DMS79 treated with DMSO at 0.1 percent for 48 hours (cell line): Measurements from ENCODE around the gene CHD5.

Experiments
- DNase-seq: peaks from one replicate; lab custom pipeline; 2025; lab: John Stamatoyannopoulos, UW

CHD5 gene

DNA sequence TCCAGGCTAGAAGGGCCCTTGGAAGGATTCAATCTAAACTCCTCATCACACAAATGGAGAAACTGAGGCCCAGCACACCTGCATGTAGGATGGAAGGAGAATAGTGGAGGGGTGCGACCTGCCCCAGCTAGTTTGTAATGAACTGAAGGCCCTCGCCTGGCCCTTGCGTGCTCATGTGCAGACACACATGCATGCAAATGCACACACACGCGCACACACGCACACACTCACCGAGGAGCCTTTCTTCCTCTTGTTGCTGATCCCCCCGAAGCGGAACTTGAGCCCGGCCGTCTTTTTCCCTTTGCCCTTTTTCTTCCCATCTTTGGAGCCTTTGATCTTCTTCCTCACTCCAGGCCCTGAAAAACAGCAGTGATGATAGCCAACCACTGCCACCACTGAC is 27.9 kb downstream of the CHD5 start:
- DNase-seq: no peak

DNA sequence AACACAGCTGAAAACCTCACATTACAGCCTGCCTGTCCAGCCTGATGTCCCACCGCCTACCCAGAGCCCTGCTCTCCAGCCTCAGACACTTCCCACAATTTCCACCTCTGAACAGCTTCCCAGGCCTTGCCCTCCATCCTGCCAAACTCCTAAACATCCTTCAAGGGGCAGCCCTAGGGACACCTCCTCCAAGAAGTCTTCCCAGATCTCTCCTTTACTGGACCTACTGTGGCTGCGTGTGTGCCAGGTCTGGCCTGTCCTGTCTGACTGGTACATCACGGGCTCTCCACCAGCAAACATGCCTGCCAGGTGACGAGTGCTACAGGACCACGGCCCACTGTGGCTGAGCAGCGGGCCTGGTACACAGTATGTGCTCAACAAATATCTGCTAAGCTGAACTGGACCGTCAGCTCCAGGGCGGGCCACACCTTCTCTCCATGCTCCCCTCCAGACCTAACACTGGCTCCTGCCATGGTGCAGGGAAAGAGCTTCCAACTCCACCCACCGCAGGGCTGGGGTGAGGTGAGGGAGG is 28.8 kb downstream of the CHD5 start:
- no peak for DNase-seq

DNA sequence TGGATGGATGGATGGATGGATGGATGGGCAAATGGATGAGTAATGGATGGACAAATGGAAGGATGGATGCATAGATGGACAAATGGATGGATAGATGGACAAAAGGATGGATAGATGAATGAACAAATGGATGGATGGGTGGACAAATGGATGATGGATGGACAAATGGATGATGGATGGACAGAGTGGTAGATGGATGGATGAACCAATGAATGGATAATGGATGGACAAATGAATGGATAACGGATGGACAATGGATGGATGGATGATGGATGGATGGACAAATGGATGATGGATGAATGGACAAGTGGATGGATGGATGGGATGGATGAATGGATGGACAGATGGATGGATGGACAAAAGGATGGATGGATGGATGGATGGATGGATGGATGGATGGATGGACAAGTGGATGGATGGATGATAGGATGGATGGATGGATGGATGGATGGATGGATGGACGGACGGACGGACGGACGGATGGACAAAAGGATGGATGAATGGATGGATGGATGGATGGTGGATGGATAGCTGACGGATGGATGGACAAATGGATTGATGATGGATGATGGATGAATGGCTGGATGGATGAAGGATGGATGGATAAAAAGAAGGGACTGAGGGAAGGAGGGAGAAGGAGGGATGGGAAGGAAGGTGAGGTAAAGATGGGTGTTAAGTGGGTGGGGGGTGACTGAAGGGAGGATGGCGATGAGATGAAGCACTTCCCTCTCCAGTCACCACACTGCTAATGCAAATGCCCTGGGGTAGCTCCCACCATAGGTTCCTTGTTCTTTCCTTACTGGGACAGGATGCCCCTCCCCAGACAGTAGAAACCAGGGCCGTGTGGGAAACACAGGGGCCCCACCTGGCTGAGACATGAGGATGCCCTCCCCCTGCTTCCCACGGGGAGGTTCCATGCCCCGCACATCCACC is 29.8 kb downstream of the CHD5 start:
- DNase-seq: no peak

DNA sequence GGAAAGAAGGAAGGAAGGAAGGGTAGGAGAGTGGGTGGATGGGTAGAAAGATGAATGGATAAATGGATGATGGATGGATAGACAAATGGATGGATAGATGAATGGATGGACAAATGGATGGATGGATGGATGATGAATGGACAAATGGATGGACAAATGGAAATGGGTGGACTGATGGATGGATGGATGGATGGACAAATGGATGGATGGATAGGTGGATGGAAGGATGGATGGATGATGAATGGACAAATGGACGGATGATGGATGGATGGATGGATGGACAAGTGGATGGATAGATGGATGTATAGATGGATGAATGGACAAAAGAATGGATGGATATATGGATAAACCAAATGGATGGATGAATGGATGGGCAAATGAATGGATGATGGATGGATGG is 30.5 kb downstream of the CHD5 start:
- DNase-seq: no peak

DNA sequence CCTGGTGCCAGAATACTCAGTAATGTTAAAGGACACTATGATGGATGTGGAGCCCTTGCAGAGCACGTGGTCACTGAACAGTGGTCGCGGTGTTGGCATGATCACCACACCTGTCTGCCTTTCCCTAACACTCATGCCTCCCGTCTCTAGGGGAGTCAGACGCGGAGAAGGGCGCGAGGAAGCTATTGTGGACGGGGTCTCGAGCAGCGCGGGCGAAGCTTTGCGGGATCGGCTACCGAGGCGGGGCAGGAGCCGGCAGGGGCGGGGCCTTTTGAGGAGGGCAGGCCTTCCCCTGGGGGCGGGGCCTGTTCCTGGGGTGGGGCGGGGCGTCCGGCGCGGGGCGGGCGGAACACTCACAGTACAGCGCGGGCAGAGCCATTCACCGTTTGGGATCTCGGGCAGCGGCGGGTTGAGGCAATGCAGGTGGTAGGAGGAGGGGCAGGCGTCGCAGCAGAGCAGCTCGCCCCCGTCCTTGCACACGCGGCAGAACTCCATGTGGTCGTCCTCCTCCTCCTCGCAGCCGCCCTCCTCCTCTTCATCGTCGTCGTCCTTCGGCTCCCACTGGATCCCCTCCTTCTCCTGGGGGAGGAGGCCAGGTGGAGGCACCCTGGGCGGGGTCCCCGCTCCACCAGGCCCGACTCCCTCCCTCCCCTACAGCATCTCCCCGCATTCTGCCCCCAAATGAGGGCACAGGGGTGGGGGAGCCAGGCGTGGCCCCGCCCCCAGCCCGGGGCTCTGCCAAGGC is 31.5 kb downstream of the CHD5 start:
- no peak for DNase-seq

DNA sequence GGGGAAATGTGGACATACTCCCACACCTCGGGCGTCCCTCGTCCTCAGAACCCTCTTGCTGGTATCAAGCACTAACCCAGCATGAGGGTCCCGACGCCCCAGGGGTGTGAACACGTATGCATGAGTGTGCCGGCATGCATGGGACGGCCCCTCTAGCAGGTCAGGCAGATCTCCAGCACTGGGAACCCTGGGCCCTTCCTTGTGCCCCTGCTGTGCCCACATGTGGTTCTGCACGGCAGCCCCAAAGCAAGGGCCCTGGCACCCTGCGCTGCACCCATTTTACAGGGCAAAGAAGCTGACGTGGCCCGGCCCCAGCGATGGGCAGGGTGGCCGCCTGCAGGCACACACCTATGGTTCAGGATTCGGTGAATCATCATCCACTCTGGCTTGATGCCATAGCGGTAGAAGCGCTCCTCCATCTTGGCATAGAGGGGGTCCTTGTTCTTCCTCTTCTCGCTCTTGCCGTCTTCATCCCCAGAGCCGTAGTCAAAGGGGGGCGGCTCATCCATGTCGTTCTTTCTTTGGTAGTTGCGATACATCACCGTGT is 34.2 kb downstream of the CHD5 start:
- DNase-seq: no peak

DNA sequence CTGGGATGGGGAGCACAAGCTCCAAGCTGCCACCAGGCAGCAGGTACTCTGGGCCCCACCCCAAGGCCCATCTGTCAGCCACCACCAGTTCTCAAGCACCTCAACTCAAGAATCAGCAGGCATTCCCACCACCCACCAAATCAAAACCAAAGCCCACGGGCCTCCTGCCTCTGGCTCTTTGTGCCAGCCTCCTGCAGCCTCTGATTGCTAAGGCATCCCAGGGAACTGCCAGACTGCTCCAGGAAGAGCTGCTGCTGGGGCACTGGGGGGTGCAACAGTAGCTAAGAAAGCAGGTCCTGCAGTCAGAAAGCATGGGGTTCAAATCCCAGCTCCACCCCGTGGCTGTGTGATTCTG is 34.7 kb downstream of the CHD5 start:
- no peak for DNase-seq

DNA sequence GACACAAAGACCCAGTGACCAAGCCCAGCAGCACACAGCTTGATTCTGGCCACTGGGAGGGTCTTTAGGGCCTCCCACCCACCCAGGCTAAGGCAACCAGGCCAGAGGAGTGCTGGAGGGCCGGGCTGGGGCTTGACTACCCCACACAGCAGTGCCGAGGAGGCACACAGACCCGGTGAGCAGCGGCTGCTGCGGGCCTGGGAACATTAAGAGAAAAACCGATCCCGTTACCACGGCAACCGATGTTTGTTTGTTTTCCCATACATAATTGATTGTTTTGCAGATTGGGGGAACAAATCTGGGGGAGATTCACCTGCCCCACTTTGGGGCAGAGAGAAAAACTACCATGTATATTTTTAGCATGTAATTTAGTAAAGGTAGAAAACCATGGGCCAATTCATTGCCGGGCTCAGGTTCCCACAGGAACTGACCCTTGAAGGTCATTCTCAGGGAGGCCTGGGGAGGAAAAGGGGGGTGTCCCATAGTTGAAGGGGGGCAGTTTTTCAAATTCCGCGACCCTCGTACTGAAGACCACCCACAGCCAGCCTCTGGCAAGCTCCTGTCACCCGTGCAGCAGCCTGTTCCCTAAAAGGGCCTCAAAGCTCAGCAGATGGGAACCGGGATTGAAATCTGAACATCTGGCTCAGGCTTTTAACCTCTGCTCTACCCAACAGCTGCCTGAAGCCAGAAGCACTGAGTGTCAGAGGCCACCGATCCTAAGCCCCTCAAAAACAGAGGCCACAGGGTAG is 35.3 kb downstream of the CHD5 start:
- DNase-seq: no peak

DNA sequence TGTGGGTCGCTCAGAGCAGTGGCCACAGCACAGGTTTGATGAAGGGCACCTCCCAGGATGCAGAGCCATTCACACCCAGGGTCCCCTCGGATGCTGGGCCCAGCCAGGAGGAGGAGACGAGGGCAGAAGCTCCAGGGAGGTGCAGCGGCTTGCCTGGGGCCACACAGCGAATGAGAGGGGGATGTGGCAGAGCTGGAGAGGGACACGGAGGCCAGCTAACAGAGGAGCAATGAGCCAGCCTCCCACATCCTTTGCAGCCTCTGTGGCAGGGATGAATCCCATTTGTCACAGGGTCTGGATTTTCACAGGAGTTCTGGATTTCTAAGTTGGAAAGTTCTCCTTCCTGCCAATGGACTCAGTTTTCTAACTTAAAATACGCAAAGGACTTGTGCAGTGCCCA is 35.9 kb downstream of the CHD5 start:
- no peak for DNase-seq

DNA sequence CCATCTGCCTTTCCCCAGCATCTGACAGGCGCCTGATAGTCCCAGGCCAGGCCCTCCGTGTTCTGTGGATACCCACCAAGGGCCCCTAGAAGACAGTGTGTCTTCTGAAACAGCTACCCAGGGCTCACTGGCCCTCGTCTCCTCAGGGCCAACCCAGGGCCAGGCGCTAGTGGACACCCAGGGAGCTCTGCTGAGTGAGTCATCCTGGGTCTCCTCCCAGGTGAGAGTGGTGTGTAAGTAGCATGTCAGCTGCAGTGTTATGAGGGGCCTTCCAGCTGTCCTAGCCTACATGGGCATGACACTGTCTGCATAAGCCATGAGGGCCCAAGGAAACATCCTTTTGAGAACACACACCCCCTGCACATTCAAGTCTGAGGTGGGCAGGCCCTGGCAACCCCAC is 36.7 kb downstream of the CHD5 start:
- DNase-seq: no peak

DNA sequence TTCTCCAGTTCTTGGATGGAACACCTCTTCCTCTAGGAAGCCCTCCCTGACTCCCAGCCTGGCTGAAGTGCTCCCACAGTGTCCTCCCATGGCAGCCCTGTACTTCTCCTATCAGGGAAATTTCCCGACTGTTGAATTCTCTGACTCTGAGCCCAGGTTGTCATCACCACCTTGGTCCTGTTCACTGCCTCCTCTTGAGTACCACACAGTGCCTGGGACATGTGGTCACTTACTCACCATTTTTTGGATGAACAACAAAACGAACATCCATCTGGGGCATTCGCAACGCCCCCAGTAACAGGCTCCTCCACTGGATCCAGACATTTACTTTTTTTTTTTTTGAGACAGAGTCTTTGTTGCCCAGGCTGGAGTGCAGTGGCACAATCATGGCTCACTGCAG is 37.4 kb downstream of the CHD5 start:
- no peak for DNase-seq

DNA sequence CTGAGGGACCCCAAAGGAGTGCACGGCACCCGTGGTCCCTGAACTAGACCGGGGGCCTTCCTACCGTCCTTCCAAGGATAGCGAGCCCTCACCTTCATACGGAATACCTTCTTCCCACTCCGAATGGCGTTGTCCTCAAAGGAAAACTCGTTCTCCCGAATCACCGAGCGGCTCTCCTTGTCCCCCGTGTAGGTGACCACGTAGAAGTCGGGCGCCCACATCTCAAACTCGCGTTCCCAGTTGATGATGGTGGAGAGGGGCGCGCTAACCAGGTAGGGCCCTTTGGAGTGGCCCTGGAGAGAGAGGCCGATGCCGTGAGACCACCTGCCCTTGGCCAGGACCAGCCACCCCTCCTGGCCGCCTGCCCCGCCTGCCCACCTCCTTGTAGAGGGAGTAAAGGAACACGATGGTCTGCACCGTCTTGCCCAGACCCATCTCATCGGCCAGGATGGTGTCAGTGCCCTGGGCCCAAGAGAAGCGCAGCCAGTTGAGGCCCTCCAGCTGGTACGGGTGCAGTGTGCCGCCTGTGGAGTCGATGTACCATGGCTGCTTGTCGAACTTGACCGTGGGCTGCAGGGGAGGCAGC is 38.0 kb downstream of the CHD5 start:
- no peak for DNase-seq

DNA sequence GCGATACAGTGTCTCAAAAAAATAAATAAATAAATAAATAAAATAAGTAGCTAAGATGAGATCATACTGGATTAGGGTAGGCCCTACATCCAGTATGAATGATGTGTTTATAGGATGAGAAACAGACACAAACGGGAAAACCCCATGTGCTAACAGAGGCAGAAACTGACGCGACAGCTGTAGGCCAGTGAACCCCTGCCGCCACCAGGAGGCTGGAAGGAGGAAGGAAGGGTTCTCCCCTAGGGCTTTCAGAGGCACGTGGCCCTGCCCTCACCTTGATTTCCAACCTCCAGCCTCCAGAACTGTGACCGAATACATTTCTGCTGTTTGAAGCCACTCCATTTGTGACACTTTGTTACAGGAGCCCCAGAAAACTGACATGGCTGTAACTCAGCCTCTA is 38.5 kb downstream of the CHD5 start:
- no peak for DNase-seq

DNA sequence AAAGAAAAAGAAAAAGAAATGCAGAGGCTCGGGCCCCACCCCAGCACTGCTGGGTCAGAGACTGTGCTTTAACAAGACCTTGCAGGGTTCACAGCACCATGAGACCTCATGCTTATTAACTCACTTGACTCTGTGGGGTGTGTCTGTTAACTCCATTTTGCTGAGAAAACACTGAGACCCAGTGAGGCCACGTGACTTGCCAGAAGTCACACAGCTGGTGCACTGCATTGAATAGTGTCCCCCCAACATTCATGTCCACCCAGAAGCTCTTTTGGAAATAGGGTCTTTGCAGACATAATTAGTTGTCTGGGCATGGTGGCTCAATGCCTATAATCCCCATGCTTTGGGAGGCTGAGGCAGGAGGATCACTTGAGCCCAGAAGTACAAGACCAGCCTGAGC is 39.7 kb downstream of the CHD5 start:
- no peak for DNase-seq

DNA sequence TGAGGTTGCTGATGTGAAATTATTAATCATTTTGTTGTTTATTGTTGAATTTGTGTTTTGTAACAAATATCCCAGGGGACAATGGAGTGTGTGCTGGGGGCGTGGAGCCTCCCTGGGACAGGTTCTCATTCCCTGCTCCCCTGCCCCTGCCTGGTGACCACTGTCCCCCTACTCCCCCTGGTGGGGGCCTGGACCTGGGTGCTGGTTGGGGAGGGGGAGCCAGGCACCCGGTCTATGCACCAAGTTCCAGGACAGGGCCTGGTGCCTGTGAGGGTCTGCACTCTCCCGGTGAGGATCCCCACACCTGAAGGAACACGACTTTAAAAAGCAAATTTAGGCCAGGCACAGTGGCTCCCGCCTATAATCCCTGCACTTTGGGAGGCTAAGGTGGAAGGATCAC is 42.4 kb downstream of the CHD5 start:
- no peak for DNase-seq

DNA sequence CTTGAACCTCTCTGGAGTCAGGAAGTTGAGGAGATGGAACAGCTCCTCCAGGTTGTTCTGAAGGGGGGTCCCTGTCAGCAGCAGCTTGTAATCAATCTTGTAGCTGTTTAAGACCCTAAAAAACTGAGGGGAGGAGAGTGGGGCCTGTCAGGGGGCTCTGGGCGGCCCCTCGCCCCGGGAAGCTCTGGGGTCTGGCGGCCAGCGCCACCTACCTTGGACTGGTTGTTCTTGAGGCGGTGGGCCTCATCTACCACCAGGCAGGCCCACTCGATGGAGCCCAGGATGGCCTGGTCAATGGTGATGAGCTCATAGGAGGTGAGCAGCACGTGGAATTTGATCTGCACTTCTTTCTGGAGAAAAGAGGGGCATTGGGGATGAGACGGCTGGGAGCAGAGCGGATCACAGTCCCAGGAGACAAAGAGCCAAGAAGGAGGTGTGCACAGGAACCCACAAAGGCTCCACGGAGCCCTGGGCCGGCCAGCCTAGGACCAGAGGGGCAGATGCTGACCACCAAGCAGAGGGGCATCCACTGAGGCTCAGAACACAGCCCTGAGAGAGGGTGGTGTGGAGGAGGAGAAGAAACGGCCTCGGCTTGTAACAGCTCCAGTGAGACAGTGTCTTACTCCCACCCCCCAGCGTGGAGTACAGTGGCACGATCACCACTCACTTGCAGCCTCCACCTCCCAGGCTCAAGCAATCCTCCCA is 43.5 kb downstream of the CHD5 start:
- DNase-seq: no peak

DNA sequence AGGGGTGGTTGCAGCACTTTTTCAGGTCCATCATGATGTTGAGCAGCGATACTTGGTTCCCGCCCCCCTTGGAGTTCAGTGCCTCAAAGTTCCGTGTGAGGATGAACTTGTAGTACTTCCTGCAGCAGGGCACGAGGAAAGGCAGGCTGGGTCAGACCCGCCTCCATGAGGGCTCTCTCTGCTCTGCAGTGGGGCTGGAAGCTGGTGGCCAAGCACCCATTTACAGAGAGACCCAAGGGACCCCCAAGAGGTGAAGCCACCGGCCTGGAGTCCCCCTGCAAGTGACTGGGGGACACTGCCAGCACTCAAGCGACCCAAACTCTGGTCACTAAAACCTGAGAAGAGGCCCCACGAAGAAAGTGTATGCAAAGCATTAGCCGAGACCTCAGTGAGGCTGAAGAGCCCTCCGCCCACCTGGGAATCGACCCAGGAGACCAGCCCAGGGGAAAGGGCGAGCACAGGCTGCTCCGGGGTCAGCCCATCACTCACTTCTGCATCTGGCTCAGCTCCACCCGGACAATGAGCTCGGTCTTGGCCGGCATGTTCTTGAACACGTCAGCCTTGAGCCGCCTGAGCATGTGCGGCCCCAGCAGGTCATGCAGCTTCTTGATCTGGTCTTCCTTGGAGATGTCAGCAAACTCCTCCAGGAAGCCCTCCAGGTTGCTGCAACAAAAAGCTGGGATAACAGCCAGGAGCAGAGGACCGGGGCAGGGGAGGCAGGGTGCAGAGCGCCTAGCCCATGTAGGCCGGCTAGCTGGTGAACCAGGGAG is 45.2 kb downstream of the CHD5 start:
- DNase-seq: no peak

DNA sequence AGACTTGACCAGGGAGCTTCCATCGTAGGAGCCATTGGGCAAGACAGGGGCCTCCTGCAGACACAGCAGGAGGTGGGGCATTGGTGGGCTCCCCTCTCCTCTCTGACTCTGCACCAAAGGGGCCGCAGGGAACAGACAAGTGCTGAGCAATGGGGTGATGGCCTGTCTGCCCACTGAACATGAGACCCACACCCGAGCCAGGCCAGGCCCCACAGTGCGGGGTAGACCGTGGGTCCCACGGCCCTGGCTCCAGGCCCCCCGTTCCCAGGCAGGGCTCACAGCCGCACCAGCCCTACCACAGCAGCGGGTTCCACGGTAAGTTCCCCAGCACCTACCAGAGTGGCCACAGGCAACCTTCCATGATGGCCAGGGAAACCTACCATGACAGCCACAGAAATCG is 45.9 kb downstream of the CHD5 start:
- no peak for DNase-seq

DNA sequence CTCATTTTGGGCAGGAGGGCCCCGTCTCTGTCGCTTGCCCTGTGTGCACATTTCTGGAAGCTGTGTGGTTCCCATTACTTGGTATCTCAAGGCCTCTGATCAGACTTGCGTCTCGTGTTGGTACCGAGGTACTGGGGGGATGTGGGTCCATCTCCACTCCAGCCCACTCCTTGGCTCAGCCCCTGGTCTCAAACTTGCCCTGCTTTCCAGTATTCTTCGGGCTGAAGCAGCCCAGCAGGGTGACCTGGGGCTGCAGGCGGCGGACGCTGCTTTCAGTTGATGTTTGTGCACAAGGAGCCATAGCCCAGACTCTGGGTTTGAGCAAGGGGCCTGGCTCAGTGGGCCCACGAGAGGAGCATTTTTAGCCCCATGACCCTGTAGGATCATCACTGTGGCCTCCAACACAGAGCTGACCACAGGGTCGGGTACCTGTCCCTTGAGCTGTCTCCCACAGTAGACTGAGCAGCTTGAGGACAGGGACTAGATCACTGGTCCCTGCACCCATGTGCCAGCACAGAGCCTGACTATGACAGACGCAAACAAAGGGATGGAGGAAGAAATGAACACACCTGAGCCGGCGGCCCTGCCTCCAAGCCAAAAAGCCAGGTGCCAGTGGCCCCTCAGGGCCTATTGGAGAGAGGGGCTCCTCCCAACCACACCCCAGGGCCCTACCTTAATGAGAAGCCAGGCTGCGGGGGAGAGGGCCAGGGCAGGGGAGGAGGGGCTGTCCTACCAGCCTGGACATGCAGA is 46.8 kb downstream of the CHD5 start:
- DNase-seq: no peak

DNA sequence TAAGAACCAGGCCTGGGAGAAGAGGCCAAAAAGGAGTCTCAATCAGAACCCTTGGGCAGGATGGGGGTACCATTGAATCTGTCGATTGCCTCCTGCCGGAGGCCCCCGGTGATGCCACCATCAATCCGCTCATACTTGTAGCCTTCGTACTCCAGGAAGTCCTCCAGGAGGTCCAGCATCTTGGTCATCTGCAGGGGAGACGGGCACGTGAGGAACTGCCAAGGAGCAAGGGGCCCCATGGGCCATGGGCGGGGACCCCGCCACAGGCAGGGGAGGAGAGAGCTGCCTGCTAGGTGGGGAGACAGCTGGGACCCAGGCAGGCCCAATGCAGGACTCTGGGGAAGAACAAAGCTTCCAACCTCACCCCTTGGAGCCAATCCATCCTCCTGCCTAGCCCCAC is 48.6 kb downstream of the CHD5 start:
- no peak for DNase-seq
